K562 (cell line): Measurements from ENCODE around the gene ADARB2.

Experiments used
- CBX3 ChIP-seq, 2 experiments: IDR thresholded peaks; 1 replicate in 1 of 2; 2 replicates in 1 of 2; pipeline ENCODE4 v1.6.1; 2012; ENCODE audit warnings: inconsistent platforms in 2 of 2, low read length in 2 of 2, borderline replicate concordance in 1 of 2, control low read depth in 1 of 2
- NBN ChIP-seq: fragments of 450-650 bp; IDR thresholded peaks from 2 replicates; pipeline ENCODE4 v1.6.1; 2016; ENCODE audit warnings: low read depth, mild to moderate bottlenecking
- NCOA2 ChIP-seq, 2 experiments: fragments of 450-650 bp; IDR thresholded peaks; 2 replicates each; pipeline ENCODE4 v1.6.1; 2018; ENCODE audit warnings: mild to moderate bottlenecking in 2 of 2, moderate library complexity in 1 of 2; ENCODE audit not compliant: partially characterized antibody in 2 of 2
- TF ChIP-seq, protein P1 (sequence below), 3 experiments: IDR thresholded peaks in 2 of 3; conservative IDR thresholded peaks in 1 of 3; 2 replicates each; pipeline ENCODE4 v1.5.1; 2011 to 2012; ENCODE audit warnings: low read length in 3 of 3, mild to moderate bottlenecking in 3 of 3, control low read depth in 2 of 3, improper control_type of control experiment in 1 of 3, inconsistent platforms in 1 of 3, low read depth in 1 of 3, mixed read lengths in 1 of 3, moderate library complexity in 1 of 3; ENCODE audit not compliant: insufficient read depth in 2 of 3

DNA sequence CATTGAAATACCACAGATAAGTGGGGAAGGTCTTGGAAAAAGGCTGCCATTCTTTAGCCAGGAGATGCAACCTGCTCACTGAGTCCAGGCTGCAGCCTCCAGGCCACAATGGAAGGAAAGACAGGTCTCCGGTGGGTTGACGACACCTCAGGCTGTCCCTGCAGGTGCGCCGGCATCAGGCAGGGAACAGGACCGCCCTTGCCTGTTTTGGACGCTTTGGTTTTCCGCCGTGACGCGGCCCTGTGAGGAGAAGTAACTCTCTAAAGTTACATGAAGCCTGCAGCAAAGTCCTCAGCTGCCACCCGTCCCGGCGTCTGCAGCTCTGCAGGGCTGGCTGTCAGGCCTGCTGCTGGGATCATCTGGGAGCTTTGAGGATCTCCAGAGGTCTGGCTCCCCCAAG, 534.1 kb downstream of the ADARB2 start:
- no peak for TF ChIP-seq NCOA2 (IDR thresholded peaks at IDR 0.05; ENCODE audit: partially characterized antibody in 2 of 2)
- no peak for TF ChIP-seq CBX3 (IDR thresholded peaks at IDR 0.05; ENCODE audit: borderline replicate concordance in 1 of 2, low read length in 2 of 2)
- TF ChIP-seq, protein P1, sequence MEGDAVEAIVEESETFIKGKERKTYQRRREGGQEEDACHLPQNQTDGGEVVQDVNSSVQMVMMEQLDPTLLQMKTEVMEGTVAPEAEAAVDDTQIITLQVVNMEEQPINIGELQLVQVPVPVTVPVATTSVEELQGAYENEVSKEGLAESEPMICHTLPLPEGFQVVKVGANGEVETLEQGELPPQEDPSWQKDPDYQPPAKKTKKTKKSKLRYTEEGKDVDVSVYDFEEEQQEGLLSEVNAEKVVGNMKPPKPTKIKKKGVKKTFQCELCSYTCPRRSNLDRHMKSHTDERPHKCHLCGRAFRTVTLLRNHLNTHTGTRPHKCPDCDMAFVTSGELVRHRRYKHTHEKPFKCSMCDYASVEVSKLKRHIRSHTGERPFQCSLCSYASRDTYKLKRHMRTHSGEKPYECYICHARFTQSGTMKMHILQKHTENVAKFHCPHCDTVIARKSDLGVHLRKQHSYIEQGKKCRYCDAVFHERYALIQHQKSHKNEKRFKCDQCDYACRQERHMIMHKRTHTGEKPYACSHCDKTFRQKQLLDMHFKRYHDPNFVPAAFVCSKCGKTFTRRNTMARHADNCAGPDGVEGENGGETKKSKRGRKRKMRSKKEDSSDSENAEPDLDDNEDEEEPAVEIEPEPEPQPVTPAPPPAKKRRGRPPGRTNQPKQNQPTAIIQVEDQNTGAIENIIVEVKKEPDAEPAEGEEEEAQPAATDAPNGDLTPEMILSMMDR (IDR thresholded peaks at IDR 0.05 in 2 of 3, conservative IDR thresholded peaks at IDR 0.05 in 1 of 3; ENCODE audit: insufficient read depth in 2 of 3, low read depth in 1 of 3, low read length in 3 of 3): no peak
- no peak for TF ChIP-seq NBN
